Fibroblast of the aortic adventitia (primary cell): ENCODE measurements around the gene RBM14. TPM values are rescaled to one million over a fixed set of nuclear protein-coding genes. Genes with fewer than 3 reads are reported as not detected.
"Not testable (repeated sequence)": the region's sequence is repeated elsewhere in the genome, so short reads cannot be mapped to it uniquely, and the experiment has no call there.

Source experiments
- DNase-seq: peaks from one replicate; pipeline ENCODE4 v3.0.0-alpha.2; 2010; ENCODE audit warnings: low read depth
- H3K4me3 ChIP-seq: 2 replicates; pipeline ENCODE4 v1.5.1; 2011; ENCODE audit warnings: low read depth, mild to moderate bottlenecking, control low read depth, low read length, moderate library complexity
- total RNA-seq: library from RNA; depleted of rRNA; stranded (reverse); fragments of >200 nt; gene quantifications from 2 replicates; pipeline ENCODE4 v1.2.3, GENCODE V29; 2012; ENCODE audit warnings: low replicate concordance
- TF ChIP-seq, protein P1 (sequence below): IDR thresholded peaks from 2 replicates; pipeline ENCODE4 v1.5.1; 2011; ENCODE audit warnings: mild to moderate bottlenecking, low read length, control low read depth, inconsistent platforms; ENCODE audit not compliant: insufficient read depth

The RBM14 gene
- total RNA-seq, 1 donor, result 26.9 TPM

- no peak overlapping the region for H3K4me3 ChIP-seq
- TF ChIP-seq, protein P1, sequence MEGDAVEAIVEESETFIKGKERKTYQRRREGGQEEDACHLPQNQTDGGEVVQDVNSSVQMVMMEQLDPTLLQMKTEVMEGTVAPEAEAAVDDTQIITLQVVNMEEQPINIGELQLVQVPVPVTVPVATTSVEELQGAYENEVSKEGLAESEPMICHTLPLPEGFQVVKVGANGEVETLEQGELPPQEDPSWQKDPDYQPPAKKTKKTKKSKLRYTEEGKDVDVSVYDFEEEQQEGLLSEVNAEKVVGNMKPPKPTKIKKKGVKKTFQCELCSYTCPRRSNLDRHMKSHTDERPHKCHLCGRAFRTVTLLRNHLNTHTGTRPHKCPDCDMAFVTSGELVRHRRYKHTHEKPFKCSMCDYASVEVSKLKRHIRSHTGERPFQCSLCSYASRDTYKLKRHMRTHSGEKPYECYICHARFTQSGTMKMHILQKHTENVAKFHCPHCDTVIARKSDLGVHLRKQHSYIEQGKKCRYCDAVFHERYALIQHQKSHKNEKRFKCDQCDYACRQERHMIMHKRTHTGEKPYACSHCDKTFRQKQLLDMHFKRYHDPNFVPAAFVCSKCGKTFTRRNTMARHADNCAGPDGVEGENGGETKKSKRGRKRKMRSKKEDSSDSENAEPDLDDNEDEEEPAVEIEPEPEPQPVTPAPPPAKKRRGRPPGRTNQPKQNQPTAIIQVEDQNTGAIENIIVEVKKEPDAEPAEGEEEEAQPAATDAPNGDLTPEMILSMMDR, result no peak
Measured at GRCh38 chr11:66636411-66636810, 20.0 kb downstream of the RBM14 start.

GRCh38 chr11:66637557-66638176 is 21.2 kb downstream of the RBM14 start:
- DNase-seq, result no peak
- H3K4me3 ChIP-seq, result peak overlapping the region; percentile 65
- TF ChIP-seq, protein P1, result no peak

More at GRCh38 chr11:66636411-66636810, 20.0 kb downstream of the RBM14 start:
- DNase-seq, result no peak

DNA sequence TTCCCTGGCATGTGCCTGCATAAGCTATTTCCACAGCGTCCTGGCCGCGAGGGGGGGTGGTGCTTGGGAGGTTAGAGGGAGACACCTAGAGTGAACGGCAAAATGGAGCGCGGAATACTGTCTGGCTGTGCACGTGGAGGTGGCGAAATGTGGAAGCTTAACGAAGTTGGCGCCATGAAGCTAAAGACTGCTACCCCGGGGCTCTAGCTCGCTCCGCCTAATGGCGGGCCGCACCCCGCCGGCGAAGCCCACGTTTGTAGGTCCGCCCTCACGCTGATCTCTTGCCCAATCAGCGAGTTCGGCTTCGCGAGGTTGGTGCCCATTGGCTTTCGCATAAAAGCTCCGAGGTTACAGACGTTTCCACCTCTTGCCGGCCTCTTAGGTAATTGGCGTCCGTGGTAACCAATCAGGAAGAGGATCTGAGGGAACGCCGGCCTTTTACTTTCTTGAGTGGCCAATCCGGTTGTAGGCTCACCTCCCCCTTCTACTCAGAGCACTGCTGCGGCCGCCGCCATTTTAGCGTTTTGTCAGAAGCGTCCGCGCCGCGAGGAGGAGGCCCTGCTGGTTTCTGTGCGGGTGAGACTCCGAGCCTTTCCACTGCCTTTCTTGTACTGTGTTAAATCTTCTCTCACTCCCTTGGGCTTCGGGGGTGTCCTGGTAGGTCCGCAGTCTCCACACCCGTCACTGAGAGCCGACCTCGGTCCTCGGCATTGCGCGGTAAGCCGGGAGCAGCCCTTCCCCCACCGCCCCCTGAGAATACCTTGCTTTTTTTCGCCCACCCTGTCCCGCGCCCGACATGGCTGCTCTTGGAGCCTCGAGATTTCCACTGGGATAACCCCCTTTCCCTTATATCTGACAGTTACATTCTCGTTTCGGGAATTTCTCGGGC is 22.0 kb downstream of the RBM14 start, which contains the start of gene RBM4:
TSS of gene RBM4 (plus strand) at position 527 of the 889 bp plus-strand sequence. CDS start 1,009 bp downstream, outside the sequence.
- H3K4me3 ChIP-seq, result peak within 1 kb of the TSS; percentile 91
- peak; percentile 100 for DNase-seq

DNA sequence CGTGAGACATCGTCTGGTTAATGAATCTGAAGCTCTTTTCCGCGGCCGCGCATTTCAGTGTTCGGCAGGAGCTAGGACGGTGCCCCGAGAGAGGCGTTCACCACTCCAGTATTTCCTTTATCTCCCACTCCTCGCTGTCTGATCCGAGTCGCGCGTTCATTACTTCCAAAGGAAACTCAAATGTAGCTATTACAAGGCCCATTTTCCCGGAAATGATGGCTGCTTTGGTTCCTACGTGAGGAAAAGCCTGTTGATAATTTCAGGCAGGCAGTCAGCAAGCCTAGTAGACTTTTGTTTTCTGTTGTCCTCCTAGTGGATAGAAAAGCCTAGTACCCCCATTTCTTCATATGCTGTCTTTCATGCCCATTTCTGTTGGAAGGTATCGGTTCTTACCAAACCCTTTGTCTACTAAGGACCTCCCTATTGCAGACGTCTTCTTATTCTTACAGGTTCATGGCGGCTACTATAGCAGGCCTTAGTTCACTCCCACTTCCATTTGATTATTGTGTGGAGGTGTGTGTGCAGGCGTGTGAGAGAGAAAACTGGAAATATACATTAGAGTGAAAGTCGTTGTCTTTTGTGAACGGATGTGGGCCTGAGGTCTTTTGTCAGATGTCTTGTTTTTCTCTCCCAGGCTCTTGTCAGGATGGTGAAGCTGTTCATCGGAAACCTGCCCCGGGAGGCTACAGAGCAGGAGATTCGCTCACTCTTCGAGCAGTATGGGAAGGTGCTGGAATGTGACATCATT is 22.8 kb downstream of the RBM14 start:
- peak; percentile 62 for DNase-seq
- peak overlapping the region; percentile 91 for H3K4me3 ChIP-seq
- TF ChIP-seq, protein P1, result peak; percentile 31

More for the DNA sequence above, 22.0 kb downstream of the RBM14 start, which contains the start of gene RBM4:
- TF ChIP-seq, protein P1, result peak; percentile 11

DNA sequence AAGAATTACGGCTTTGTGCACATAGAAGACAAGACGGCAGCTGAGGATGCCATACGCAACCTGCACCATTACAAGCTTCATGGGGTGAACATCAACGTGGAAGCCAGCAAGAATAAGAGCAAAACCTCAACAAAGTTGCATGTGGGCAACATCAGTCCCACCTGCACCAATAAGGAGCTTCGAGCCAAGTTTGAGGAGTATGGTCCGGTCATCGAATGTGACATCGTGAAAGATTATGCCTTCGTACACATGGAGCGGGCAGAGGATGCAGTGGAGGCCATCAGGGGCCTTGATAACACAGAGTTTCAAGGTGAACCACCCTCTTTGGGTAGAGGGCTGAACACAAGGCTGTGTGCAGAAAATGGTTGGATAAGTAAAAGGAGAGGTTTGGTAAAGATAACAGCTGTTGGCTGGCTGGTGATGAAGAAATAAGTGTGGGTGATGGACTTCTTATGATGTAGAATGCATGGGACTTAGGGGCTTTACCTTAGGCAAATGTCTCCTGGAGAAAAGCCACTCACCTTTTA is 23.4 kb downstream of the RBM14 start:
- H3K4me3 ChIP-seq, result peak overlapping the region; percentile 91
- not testable (repeated sequence) for DNase-seq

DNA sequence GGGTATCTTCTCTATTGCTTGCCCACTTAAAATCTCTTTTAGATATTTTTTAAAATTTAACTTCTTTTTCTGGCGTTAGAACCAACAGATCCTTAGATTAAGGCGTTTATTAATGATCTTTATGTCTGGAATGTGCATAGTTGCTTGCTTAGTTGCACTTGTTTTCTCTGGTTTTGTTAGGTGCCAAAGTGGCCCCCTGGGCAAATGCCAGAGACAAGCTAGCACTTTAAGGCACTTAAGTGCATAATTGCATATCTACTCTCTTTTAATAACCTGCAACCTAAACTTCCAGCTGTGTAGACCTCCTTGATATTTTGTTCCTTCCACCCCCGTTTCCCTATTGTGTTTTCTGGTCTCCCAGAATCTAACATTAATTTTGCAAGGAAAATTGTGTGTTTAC is 25.4 kb downstream of the RBM14 start:
- H3K4me3 ChIP-seq, result peak overlapping the region; percentile 91
- peak; percentile 30 for DNase-seq
- TF ChIP-seq, protein P1, result no peak
